IPS DF 6.9 (cell line): ENCODE measurements around the gene ZNF609.
"Not testable (repeated sequence)": the region's sequence is repeated elsewhere in the genome, so short reads cannot be mapped to it uniquely, and the experiment has no call there.

ENCODE experiments used
- DNase-seq: peaks from one replicate; pipeline ENCODE4 v3.0.0-alpha.2; 2013; ENCODE audit warnings: low read depth, low spot score
- H3K27ac ChIP-seq: one replicate; pipeline ENCODE4 v1.5.1; 2013; ENCODE audit warnings: low read length, control low read depth
- H3K27me3 ChIP-seq: 2 replicates; pipeline ENCODE4 v1.6.1; 2013; ENCODE audit warnings: mild to moderate bottlenecking, low read length; ENCODE audit not compliant: control insufficient read depth, insufficient read depth
- H3K36me3 ChIP-seq: 2 replicates; pipeline ENCODE4 v1.6.1; 2013; ENCODE audit warnings: low read length; ENCODE audit not compliant: control insufficient read depth, insufficient read depth
- H3K4me1 ChIP-seq: 2 replicates; pipeline ENCODE4 v1.6.1; 2013; ENCODE audit warnings: low read length; ENCODE audit not compliant: control insufficient read depth, insufficient read depth
- H3K4me3 ChIP-seq: 2 replicates; pipeline ENCODE4 v1.5.1; 2013; ENCODE audit warnings: mild to moderate bottlenecking, low read length
- H3K9me3 ChIP-seq: 2 replicates; pipeline ENCODE4 v1.6.1; 2013; ENCODE audit warnings: low read length, inconsistent platforms; ENCODE audit not compliant: control insufficient read depth, insufficient read depth
- WGBS: extraction: QIAGEN DNeasy Blood & Tissue Kit; methylation state at CpG from one replicate; pipeline ENCODE4 v1.1.7; 2013; ENCODE audit warnings: mixed read lengths, missing lambda C conversion rate; ENCODE audit not compliant: insufficient read length, insufficient coverage; 5-methylcytosine and 5-hydroxymethylcytosine counted together

ZNF609 gene

DNA sequence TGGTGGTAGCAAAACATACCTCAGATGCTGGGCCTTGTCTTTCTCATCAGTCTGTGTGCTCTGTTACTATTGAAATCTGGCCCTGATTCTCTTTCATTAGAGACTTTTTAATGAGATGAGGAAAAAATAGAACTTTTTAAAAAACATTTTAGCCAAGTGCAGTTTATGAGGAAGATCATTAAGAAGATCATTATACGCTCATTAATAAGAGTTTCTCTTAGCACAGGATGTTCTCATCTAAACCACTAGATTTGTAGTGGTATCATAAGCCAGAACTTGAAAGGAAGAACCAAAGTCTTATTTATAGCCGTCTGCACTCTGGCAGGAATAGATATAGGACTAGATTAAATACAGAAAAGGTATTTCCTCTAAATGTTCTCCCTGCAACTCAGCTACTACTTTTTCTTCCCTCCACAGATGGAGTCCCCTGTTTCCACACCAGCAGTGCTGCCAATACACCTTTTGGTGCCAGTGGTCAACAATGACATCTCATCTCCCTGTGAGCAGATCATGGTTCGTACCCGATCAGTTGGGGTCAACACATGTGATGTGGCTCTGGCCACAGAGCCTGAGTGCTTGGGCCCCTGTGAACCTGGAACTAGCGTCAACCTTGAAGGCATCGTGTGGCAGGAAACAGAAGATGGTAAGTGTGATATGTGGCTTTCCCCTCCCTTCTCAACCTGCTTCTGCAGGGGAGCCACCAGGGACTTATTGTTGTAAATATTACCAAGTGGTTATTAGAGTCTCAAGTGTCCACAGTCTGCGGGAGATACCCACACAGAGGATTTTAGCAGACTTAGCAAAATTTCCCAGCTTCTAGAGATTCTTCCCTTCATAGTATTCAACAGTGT, 162.3 kb downstream of the ZNF609 start:
- Histone ChIP-seq H3K27me3 (no peaks in the 10 kb centered on the region), H3K9me3 (no peaks in the 10 kb centered on the region), H3K4me3 (no peak overlapping the region), H3K27ac (no peak overlapping the region), H3K4me1 (no peaks in the 10 kb centered on the region), H3K36me3 (no peaks in the 10 kb centered on the region; the same call in 1 of the 2 replicates)
- no peak for DNase-seq
- WGBS = no CpG with 5 or more reads among the region's 7 CpGs

DNA sequence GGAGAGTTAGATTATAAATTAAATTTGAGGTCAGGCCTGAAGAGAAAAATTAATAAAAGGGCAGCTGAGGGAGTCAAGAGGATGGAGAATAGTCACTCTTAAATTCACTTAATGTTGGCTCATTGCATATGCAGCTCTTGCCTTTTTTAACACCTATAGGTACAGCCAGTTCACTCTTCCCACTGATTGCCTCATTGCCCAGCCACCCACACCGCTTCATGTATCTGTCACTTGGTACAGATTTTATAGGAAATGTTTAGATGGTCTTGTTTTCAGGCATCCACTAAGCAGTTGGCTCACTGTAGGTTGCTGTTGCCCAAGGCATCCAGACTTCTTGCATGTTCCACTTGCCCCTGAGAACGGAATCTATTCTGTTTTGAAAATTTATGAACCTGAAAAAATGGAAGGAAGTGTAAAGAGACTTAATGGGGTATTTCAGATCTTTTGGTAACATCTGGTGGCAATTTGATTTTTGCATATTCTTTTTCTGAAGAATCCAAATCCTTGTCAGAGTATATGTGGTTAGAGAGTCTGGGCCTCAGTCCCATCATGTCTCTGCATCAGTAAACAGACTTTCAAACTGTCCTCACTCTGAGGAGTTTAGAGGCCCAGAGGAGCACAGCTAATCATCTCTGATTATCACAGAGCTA, 163.1 kb downstream of the ZNF609 start:
- Histone ChIP-seq H3K4me3 (no peak overlapping the region), H3K27ac (no peak overlapping the region), H3K4me1 (no peaks in the 10 kb centered on the region), H3K27me3 (no peaks in the 10 kb centered on the region), H3K9me3 (no peaks in the 10 kb centered on the region), H3K36me3 (no peaks in the 10 kb centered on the region; the same call in 1 of the 2 replicates)
- no CpG with 5 or more reads among the region's 2 CpGs for WGBS
- DNase-seq = no peak

DNA sequence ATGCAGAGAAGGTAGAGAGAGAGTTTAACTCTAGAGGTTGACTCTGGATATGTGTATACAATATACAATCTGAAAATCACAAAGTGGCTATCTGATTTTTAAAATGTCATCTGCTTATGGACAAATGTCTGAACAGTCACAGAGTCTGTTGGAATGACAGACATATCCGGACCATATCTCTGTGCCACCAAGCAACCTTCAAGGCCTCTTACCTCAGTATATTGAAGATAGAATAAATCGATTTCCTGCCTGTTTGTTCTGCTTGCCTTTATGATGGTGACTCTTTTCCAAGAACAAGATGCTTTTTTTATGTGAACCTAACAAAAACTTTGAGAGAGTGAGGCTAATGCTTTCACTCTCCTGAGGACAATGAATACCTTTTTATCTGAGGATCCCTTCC, 163.9 kb downstream of the ZNF609 start:
- no peak for DNase-seq
- Histone ChIP-seq H3K9me3 (no peaks in the 10 kb centered on the region), H3K27ac (no peak overlapping the region), H3K27me3 (no peaks in the 10 kb centered on the region), H3K4me1 (no peaks in the 10 kb centered on the region), H3K4me3 (no peak overlapping the region), H3K36me3 (no peaks in the 10 kb centered on the region; the same call in 1 of the 2 replicates)
- no CpG with 5 or more reads among the region's 2 CpGs for WGBS

DNA sequence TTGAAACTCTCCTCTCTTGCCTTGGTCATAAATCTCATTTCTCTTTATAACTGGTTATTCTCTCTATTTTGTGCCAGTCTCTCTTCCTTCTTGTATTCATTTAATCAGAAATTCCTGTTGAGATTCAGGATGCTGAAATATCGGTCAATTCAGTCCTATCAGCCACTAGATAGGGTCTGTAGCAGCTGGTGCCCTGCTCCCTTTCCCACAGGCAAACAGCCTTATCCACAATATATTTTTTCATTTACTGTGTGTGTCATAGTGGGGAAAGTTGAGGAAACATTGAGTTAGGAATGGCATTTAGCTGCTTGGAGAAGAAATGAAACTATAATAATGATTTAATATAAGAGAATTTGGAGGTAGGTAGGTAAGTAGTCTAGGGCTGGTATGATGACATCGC, 168.7 kb downstream of the ZNF609 start:
- WGBS = 100% methylated on average over 1 of the region's 2 CpGs
- Histone ChIP-seq H3K9me3 (no peaks in the 10 kb centered on the region), H3K4me1 (peaks cover 3% of the 10 kb centered on the region; the same call in 1 of the 2 replicates), H3K27me3 (no peaks in the 10 kb centered on the region), H3K27ac (no peak overlapping the region), H3K4me3 (no peak overlapping the region), H3K36me3 (no peaks in the 10 kb centered on the region)
- DNase-seq = no peak

DNA sequence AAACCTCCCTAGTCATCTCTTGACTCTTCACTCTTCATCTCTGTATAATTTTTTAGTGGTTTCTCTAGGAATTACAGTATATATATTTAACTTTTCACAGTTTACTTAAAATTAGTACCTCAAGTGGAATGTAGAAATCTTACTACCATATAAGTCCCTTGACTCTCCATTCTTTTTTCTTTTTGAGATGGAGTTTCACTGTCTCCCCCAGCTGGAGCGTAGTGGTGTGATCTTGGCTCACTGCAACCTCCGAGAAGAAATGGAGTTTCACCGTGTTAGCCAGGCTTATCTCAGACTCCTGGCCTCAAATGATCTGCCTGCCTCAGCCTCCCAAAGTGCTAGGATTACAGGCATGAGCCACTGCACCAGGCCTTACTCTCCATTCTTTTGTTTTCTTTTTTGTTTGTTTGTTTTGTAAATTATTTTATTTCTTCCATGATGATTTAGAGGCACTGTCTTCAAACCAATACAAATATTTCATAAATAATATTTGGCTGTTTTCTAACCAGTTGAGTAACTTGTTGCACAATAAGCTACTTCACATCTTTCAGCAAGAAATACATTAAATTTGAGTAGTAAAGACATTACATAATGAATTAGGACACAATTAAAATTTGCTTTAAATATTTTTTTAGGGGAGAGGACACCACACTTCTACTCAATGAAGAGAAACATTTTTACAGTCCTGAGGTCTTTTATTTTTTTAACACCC, 170.2 kb downstream of the ZNF609 start:
- DNase-seq = no peak
- Histone ChIP-seq H3K9me3 (no peaks in the 10 kb centered on the region), H3K36me3 (no peaks in the 10 kb centered on the region), H3K4me1 (peaks cover 4% of the 10 kb centered on the region; the same call in 1 of the 2 replicates), H3K27ac (no peak overlapping the region), H3K27me3 (no peaks in the 10 kb centered on the region), H3K4me3 (no peak overlapping the region)
- WGBS = no CpG with 5 or more reads among the region's 3 CpGs

DNA sequence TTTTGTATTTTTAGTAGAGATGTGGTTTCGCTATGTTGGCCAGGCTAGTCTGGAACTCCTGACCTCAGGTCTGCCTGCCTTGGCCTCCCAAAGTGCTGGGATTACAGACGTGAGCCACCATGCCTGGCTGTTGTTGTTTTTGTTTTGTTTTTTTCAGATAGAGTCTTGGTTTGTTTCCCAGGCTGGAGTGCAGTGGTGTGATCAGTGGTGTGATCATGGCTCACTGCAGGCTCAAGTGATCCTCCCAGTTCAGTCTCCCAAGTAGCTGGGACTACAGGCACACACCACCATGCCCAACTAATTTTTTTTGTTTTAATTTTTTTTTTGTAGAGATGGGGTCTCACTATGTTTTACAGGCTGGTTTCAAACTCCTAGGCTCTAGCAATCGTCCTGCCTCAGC, 172.3 kb downstream of the ZNF609 start:
- DNase-seq, H3K4me1 ChIP-seq, H3K36me3 ChIP-seq, H3K4me3 ChIP-seq, H3K27me3 ChIP-seq, H3K27ac ChIP-seq, H3K9me3 ChIP-seq: not testable (repeated sequence)
- WGBS = no CpG with 5 or more reads among the region's 3 CpGs

DNA sequence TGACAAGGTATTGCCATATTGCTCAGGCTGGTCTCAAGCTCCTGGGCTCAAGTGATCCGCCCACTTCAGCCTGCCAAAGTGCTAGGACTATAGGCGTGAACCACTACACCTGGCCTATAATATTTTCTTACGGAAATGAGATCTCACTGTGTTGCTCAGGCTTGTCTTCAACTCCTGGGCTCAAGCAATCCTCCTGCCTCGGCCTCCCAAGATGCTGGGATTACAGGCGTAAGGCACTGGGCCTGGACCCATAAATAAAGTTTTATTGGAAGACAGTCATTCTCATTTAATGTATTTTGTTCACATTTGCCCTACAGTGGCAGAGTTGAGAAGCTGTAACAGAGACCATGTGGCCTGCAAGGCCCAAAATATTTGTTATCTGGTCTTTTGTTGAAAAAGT, 173.0 kb downstream of the ZNF609 start:
- no CpG with 5 or more reads among the region's 5 CpGs for WGBS
- no peaks in the 10 kb centered on the region for H3K27me3 ChIP-seq
- no peaks in the 10 kb centered on the region for H3K36me3 ChIP-seq
- H3K27ac ChIP-seq = no peak overlapping the region
- H3K4me1 ChIP-seq = peaks cover 4% of the 10 kb centered on the region; the same call in 1 of the 2 replicates
- H3K4me3 ChIP-seq = no peak overlapping the region
- no peak for DNase-seq
- no peaks in the 10 kb centered on the region for H3K9me3 ChIP-seq

DNA sequence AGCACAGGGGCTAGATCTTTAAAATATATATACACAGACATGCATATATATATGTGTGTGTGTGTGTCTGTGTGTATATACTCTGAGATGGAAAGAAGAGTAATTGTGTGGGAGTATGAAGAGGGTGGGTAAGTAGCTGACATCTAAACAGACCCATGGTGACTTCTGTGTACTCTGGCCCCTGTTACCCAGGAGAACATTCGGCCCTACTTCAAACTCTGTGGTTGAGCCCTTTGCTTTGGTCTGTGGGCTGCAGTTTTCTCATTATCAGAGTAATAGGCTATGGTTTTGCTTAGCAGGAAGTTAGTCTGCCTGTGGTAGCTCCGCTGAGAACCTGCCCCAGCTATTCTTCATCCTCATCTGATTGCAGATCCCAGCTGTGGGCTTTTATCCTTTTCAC, 173.6 kb downstream of the ZNF609 start:
- DNase-seq = no peak
- Histone ChIP-seq H3K9me3 (no peaks in the 10 kb centered on the region), H3K36me3 (no peaks in the 10 kb centered on the region), H3K4me1 (peaks cover 5% of the 10 kb centered on the region; the same call in 1 of the 2 replicates), H3K27ac (no peak overlapping the region), H3K4me3 (no peak overlapping the region), H3K27me3 (no peaks in the 10 kb centered on the region)
- WGBS = no CpG with 5 or more reads among the region's 2 CpGs

DNA sequence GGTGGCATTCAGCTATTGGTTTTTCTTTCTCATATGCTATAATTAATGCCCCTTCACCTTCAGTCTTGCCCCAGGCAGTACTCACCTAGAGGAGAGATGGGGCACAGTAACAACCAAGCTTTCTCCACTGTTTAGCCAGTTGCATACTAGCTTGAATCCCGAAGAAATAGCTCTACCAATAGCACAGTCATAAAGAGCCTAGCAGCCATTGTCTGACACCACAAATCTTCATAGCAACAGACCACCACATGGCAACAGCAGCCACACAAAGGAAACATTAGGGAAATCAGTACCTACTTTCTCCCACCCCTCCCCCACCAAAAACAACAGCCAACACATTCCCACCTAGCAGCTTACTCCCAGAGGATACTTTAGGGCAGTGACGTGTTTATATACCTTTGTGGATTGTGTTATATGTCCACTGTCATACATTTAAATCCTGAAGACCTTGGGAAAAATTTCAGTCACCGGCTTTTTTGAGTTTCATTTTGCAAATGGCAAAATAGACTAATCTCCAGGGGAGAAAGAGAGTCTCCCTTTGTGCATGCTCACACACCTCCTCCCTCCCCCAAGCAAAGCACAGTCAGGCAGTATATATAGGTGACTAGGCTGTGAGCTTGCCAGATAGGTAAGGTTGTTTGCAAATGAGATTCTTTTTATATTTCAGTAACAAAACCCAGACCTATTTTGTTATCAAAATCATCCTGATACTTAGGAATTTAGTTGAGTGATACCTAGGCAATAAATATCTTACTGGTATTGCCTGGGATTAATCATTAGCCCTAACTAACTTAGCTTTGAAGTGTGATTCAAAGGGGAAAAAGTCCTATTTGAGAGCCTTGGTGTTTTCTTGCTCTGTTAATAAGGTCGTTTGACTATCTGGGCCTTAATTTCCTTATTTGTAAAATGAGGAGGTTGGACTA, 174.5 kb downstream of the ZNF609 start:
- Histone ChIP-seq H3K4me3 (no peak overlapping the region), H3K27me3 (no peaks in the 10 kb centered on the region), H3K27ac (no peak overlapping the region), H3K36me3 (no peaks in the 10 kb centered on the region), H3K9me3 (no peaks in the 10 kb centered on the region), H3K4me1 (peaks cover 6% of the 10 kb centered on the region; the same call in 1 of the 2 replicates)
- no CpG with 5 or more reads among the region's 4 CpGs for WGBS
- peak; percentile 55 for DNase-seq
